ENCODE measurements around the gene USP6NL.

DNA sequence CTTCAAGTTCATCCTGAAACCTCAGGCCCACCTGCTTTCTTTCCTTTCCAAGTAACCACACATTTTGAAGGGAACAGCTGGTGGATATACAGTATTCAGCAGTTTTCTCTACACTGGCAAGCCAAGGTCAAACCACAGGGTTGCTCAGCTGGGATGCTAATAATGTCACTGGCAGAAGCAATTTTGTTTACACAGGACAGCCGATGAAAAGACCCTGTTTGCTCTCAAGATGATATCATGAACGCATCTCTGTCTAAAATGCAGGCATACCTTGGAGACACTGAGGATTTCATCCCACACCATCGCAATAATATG is 186.2 kb downstream of the USP6NL start:
- TF ChIP-seq, protein P1, sequence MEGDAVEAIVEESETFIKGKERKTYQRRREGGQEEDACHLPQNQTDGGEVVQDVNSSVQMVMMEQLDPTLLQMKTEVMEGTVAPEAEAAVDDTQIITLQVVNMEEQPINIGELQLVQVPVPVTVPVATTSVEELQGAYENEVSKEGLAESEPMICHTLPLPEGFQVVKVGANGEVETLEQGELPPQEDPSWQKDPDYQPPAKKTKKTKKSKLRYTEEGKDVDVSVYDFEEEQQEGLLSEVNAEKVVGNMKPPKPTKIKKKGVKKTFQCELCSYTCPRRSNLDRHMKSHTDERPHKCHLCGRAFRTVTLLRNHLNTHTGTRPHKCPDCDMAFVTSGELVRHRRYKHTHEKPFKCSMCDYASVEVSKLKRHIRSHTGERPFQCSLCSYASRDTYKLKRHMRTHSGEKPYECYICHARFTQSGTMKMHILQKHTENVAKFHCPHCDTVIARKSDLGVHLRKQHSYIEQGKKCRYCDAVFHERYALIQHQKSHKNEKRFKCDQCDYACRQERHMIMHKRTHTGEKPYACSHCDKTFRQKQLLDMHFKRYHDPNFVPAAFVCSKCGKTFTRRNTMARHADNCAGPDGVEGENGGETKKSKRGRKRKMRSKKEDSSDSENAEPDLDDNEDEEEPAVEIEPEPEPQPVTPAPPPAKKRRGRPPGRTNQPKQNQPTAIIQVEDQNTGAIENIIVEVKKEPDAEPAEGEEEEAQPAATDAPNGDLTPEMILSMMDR (conservative IDR thresholded peaks at IDR 0.05 in 1 of 2, IDR thresholded peaks at IDR 0.05 in 1 of 2; ENCODE audit: extremely low read depth in 1 of 2, insufficient read depth in 1 of 2, low read depth in 1 of 2, low read length in 2 of 2), result no peak
- TF ChIP-seq EZH2 (IDR thresholded peaks at IDR 0.05; ENCODE audit: borderline replicate concordance, low read length), result no peak
